ACHN (cell line): ENCODE data around the gene RASA4B.

Source experiments
- DNase-seq: peaks from one replicate; pipeline ENCODE4 v3.0.0-alpha.2; 2015
- in situ Hi-C: cut with HindIII; loops from 2 replicates; pipeline ENCODE4 v1.10.0; 2017; ENCODE audit warnings: low sequenced_read_pairs, low pct_ligation_motif_present, low pct_unique_long_range_greater_than_20kb

RASA4B gene

DNA sequence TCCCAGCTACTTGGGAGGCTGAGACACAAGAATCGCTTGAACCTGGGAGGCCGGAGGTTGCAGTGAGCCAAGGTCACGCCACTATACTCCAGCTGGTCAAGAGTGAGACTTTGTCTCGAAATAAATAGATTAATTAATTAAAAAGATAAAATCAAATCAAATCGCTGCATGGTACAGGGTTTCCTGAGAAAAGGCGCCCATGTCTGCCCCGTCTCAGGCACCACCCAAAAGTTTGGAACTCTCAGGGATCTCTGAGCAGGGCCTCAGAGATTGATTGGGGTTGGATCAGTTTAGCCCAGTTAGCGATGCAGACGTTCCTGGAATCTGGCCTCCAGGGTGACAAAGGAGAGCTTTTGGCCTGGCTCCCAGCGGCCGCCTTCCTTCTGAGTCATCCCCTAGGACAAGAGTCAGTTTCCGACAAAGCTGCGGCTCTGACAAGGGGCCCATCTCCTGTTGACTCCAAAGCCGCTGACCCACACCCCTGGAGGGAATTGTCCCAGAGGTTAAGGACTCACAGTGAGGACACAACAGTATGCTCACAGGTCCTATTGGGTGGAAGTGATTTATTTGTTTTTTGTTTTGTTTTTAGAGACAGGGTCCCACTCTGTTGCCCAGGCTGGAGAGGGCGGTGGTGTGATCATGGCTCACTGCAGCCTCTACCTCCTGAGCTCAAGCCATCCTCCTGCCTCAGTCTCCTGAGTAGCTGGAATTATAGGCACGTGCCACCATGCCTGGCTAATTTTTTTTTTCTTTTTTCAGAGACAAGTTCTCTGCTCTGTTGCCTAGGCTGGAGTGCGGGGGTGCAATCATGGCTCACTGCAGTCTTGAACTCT lies 77.4 kb downstream of the RASA4B start:
- in situ Hi-C loops, result no loop called here
- peak; percentile 89 for DNase-seq

DNA sequence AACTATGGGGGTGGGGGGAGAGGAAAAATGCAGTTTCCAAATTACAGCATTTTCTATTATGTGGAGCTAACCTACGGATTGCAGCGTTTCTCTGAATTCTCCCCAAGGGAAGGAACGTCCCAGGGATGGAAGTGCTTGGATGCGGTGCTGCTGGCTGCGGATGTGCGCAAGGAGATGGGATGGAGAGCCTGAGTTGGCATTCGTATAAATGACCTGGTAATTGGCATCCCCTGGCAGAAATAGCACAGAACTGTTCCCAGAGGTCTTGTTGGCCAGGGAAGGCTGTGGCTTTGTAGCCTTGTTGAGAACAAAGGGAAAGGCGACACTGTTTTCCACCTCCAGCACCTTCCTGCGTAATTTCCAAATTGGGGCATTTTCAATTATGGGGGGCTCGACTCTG lies 81.5 kb downstream of the RASA4B start:
- no peak for DNase-seq
- in situ Hi-C loops, result no loop called here

DNA sequence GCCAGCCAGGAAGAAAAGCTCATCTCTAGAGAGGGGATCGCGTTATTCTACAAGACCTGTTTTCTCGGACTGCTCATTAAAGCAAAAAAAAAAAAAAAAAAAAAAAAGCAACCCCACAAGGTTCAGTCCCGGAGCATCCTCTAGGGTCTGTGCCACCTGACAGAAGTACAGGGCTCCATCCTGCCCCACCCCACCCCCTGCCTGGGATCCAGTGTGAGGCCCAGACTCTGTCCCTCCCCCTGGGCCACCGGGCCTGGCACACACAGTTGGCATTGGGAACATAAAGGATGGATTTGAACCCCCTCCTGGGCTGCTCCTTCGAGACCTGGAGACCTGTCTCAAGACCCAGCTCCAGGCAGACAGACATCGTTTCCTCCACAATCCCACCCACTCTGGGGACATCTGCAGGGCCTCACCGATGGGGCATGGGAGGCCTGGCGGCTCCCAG lies 83.5 kb downstream of the RASA4B start:
- no peak for DNase-seq
- in situ Hi-C loops, result no loop called here

DNA sequence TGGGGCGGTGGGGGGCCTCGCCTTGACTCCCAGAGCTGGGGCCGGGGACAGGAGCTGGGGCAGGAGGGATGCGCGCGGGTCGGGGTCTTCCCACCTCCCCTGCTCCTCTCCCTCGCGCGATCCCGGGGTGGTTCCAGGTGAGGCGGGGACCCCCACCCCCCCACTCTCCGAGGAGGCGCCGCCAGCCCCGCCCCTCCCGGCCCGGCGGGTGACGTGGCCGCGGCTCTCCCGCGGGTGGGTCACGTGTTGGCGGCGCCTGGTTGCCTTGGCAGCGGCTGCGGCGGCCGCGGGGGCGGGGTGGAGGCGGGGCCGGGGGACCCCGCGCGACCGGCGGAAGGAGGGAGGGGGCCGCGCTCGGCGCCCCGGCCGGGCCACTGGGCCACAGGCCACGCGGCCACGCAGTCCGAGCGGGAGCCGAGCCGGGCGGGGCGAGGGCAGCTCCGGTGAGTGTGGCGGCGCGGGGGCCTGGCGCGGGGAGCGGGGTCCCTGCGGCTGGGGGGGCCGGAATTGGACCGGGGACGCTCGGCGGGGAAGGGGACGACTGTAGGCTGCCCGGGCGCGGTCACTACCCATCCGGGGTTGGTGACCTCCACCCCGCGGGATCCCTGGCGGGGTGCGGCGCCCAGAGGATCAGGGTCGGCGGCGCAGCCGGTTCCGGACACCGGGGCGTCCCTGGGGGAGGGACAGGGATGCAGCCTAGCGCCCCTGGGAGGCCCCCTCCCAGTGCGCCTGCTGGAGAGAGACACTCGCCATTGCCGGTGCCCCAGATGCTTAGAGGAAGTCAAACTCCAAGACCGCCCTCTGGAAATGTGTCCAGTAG lies 84.1 kb downstream of the RASA4B start, which contains the start of gene ORAI2:
TSS of gene ORAI2 (plus strand) at position 357 of the 820 bp plus-strand sequence. CDS start 5,382 bp downstream, outside the sequence.
- in situ Hi-C loops, result no loop called here
- DNase-seq, result peak; percentile 87
